Caki2 (cell line): ENCODE measurements around the gene CABP7. TPM values are rescaled to one million over a fixed set of nuclear protein-coding genes. Genes with fewer than 3 reads are reported as not detected.
A peak's percentile ranks its signal among the peaks of the same experiment; 100 is the strongest.

Source experiments
- DNase-seq: peaks from one replicate; pipeline ENCODE4 v3.0.0-alpha.2; 2015; ENCODE audit warnings: low read depth
- in situ Hi-C: cut with HindIII; loops from 2 replicates; pipeline ENCODE4 v1.10.0; 2016; ENCODE audit warnings: low sequenced_read_pairs, low pct_unique_long_range_greater_than_20kb, mixed read lengths
- total RNA-seq: library from RNA; depleted of rRNA; stranded (reverse); fragments of >200 nt; shearing (Covaris generic); gene quantifications from 2 replicates; pipeline ENCODE4 v1.2.3, GENCODE V29; 2014; ENCODE audit warnings: low replicate concordance

The CABP7 gene
- total RNA-seq, 1 experiment from 2014 or later, result not detected

DNA sequence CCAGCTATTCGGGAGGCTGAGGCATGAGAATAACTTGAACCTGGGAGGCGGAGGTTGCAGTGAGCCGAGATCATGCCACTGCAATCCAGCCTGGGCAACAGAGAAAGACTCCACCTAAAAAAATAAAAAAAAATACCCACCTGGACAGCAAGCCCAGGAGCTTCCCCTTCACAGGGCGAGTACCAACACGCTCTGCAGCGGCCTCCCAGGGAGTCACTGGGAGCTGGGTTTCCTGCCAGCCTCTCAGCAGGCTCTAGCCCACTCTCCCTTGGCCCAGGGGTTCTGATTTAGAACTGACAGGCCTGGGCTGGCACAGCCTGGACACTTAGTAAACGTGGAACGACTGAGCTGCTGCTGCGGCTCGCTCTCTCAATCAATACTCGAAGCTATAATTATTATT lies 2.0 kb upstream of the CABP7 start:
- in situ Hi-C loops, result no loop called here

DNA sequence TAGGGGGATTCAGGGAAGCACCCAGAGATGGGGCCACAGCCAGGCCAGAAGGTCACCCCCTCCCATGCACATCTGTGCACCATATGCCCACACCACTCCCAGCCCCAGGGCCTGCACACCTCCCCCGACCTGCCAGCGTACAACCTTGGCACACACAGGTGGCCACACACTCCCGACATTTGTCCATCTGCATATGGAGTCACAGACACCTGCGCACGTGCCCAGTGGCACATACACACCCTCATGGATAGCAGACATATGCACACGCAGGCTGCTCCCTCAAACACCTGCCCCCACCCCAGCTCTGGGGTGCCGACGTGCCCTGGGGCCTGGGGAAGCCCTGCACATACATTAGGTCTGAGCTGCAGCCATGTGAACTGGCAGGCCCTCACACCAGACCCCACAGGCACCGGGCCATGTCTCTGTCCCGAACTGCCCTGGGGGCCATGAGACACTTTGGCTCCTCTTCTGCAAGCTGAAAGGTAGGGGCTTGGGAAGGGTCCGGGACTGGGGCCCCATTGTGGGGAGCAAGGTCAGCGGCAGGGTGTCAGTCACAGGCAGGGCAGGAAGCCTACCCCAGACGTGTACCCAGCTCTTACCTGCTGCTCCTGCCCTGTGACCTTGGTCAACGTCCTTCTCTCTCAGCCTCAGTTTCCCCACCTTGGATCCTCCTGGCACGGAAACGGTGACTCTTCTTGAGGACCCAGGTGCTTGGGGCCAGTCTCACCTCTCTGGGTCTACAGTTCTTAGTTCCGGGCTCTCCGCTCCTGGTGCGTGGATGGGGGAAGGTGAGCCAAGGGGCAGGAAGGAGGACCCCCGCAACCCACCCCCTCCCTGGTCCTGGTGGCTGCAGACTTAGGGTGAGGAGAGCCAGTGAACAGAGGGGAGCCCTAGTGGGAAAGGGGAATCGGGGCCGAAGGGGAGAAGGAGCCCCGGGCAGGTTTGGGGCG lies 579 bp upstream of the CABP7 start:
- in situ Hi-C loops, result no loop called here
- DNase-seq, result no peak

More for the DNA sequence above, 2.0 kb upstream of the CABP7 start:
- no peak for DNase-seq

DNA sequence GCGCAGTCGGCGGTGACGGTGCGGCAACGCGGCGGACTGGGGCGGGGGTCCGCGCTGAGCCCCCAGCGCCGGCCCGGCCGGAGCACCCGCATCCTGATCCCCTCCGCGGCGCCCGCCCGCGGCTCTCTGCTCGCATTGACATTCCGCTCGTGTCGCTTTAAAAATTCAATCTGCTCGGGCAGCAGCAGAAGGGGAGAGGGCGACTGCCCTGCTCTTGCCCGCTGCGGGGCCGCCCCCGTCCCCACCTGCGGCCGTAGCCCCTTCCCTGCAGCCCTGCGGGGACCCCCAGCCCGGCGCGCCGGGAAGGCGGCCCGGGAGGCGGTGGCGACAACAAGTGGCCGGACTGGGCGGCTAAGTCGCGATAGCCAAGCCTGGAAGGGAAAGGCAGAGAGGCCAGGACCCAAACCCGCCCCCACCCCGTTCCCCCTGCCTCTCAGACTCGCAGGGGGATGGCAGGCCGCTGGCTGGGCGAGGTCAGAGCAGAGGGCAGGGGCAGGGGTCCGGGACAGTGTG lies 1.1 kb downstream of the CABP7 start:
- in situ Hi-C loops, result no loop called here
- no peak for DNase-seq

DNA sequence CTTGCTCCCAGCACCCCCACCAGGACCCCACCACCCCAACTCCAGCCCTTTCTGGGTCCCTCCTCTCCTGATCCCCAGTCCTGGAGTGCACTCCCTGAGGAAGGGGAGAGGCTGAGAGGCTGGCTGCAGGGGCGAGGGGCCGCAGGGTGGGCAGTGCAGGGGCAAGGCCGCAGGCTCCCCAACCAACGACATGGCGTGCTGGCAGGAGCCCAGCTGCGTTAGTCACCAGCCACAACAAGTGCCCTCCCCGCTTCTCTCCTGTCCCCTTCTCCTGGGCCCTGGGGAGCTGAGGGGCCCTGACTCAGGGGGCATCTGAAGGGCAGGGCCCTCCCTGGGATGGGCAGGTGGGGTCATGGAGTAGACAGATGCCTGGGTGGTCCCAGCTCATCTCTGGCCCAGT lies 2.3 kb downstream of the CABP7 start:
- DNase-seq, result no peak
- in situ Hi-C loops, result no loop called here

- in situ Hi-C loops, result no loop called here
- DNase-seq, result no peak
Observed at GRCh38 chr22:29722587-29722986, 2.8 kb downstream of the CABP7 start.

DNA sequence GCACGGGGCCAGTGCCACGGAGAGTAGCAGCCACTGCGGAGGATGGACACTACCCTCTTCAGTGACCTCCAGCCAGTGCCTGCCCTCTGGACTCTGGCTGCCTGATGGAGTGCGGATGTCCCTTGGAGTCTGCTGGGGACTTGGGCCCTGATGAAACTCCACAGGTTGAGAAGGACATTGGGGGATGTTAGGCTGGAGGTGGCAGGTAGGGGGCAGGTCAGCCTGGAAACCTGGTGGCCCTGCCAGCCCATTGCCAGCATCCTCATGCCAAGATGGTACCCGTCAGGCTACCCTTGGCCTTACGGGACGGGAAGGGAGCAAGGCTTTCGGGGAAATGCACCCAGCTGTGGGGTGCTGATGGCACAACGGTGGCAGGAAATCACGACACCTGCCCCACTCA lies 4.0 kb downstream of the CABP7 start:
- in situ Hi-C loops, result no loop called here
- DNase-seq, result no peak

GRCh38 chr22:29724843-29725242 lies 5.0 kb downstream of the CABP7 start:
- in situ Hi-C loops, result no loop called here
- no peak for DNase-seq

DNA sequence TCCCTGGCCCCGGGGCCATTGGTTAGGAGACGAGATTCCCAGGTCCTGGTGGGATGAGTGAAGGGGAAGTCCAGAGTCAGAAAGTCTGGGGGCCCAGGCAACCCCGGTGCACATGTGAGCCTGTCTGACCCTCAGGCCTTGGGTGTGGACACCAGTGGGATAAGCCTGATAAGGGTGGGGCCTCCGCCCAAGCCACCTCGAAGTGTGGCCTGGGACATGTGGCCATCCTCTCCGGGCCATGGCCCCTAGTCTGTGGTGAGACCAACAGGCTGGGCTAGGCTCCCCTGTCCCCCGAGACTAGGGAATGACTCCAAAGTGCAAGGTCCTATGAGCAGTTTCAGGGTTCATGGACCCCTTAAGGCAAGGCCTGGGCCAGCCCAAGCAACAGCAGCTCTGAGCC lies 6.3 kb downstream of the CABP7 start:
- in situ Hi-C loops, result no loop called here
- no peak for DNase-seq

GRCh38 chr22:29726512-29727130 lies 6.8 kb downstream of the CABP7 start:
- DNase-seq, result no peak
- in situ Hi-C loops, result no loop called here

DNA sequence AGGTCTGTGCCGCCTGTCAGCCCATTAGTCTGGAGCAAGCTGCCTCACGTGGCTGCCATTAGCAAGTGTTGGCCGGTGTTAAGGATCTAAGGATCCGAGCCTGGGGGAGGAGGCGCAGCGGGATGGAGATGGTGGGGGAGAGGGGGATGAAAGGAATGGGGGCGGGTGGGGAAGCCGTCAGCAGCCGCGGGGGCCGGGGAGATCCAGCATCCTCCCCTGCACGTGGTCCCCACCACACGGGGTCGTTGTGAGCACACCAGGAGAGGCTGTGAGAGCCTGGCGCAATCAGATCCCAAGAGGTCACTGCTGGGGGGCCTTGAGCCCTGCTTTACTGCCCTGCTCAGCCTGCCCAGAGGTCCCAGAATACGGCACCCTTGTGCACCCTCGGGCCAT lies 7.3 kb downstream of the CABP7 start:
- no peak for DNase-seq
- in situ Hi-C loops, result no loop called here

- in situ Hi-C loops, result no loop called here
- DNase-seq, result no peak
Observed at GRCh38 chr22:29729161-29729560, 9.4 kb downstream of the CABP7 start.

- no peak for DNase-seq
- in situ Hi-C loops, result no loop called here
Observed at GRCh38 chr22:29731058-29731850, 11.5 kb downstream of the CABP7 start.

DNA sequence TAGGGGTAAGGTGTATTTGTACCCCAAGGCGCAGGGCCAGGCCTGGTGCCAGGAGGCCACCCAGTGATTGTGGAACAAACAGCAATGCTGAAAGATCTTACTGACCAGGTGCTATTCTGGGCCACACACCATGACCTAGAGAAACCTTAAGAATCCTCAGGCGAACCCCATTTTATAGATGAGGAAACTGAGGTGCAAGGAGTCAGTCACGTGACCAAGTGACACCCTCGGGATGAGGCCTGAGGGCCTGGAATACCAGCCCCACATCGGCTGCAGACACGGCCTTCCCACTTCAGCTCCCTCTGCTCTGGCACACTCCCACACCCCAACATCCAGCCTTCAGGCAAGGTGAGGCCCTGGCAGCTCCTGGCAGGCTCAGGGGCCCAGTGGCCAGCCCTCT lies 13.1 kb downstream of the CABP7 start:
- DNase-seq, result no peak
- in situ Hi-C loops, result no loop called here

- peak; percentile 73 for DNase-seq
- in situ Hi-C loops, result no loop called here
Observed at GRCh38 chr22:29733362-29734201, 13.8 kb downstream of the CABP7 start.

- in situ Hi-C loops, result no loop called here
- no peak for DNase-seq
Observed at GRCh38 chr22:29734406-29734805, 14.6 kb downstream of the CABP7 start.

DNA sequence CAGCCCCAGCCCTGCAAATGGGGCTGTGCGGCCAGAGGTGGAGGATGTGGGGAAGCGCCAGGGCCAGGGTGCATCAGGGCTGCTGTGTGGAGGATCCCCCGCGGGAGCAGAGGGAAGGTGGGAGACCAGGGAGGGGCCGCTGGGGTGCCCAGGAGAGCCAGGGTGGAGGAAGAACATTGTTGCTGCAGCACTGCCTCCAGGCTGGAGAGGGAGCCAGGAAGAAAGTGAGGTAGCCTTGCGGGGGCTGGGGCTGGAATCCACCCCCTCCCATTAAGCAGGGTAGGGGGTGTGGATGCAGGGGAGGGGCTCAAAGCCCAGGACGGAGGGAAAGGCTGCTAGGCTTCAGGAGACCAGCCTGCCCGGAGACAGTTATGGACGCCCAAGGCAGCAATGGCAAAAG lies 15.0 kb downstream of the CABP7 start:
- in situ Hi-C loops, result no loop called here
- no peak for DNase-seq

GRCh38 chr22:29735416-29735815 lies 15.6 kb downstream of the CABP7 start:
- in situ Hi-C loops, result no loop called here
- DNase-seq, result no peak
